Measurements from ENCODE around the gene KCTD15.

KCTD15 gene

GRCh38 chr19:33754361-33754760, 42.3 kb upstream of the KCTD15 start:
- Histone ChIP-seq H3K9me3 (ENCODE audit: insufficient read depth, low read depth, low read length) (no peaks in the 10 kb centered on the region), H3K9me2 (replicated peaks; ENCODE audit: low read depth, low read length) (no peaks in the 10 kb centered on the region), H3K79me2 (ENCODE audit: insufficient read depth, low read length) (no peaks in the 10 kb centered on the region), H2AFZ (ENCODE audit: low read length) (no peak overlapping the region), H3K4me3 (ENCODE audit: low read length, poor library complexity, severe bottlenecking) (no peak overlapping the region), H3K4me1 (ENCODE audit: insufficient read depth, low read length, poor library complexity, severe bottlenecking) (no peaks in the 10 kb centered on the region), H4K20me1 (ENCODE audit: insufficient read depth, low read length, poor library complexity, severe bottlenecking) (no peaks in the 10 kb centered on the region), H3K9ac (ENCODE audit: low read depth, low read length, poor library complexity, severe bottlenecking) (no peak overlapping the region), H3K36me3 (ENCODE audit: insufficient read depth, low read length) (no peaks in the 10 kb centered on the region), H3K4me2 (ENCODE audit: low read depth, low read length, poor library complexity, severe bottlenecking) (no peak overlapping the region), H3K27me3 (ENCODE audit: insufficient read depth, low read length, poor library complexity, severe bottlenecking) (no peaks in the 10 kb centered on the region), H3F3A (ENCODE audit: low read depth) (no peaks in the 10 kb centered on the region)
- TF ChIP-seq EZH2phosphoT487 (IDR thresholded peaks at IDR 0.05; ENCODE audit: borderline replicate concordance): no peak
- TF ChIP-seq, protein P1, sequence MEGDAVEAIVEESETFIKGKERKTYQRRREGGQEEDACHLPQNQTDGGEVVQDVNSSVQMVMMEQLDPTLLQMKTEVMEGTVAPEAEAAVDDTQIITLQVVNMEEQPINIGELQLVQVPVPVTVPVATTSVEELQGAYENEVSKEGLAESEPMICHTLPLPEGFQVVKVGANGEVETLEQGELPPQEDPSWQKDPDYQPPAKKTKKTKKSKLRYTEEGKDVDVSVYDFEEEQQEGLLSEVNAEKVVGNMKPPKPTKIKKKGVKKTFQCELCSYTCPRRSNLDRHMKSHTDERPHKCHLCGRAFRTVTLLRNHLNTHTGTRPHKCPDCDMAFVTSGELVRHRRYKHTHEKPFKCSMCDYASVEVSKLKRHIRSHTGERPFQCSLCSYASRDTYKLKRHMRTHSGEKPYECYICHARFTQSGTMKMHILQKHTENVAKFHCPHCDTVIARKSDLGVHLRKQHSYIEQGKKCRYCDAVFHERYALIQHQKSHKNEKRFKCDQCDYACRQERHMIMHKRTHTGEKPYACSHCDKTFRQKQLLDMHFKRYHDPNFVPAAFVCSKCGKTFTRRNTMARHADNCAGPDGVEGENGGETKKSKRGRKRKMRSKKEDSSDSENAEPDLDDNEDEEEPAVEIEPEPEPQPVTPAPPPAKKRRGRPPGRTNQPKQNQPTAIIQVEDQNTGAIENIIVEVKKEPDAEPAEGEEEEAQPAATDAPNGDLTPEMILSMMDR (conservative IDR thresholded peaks at IDR 0.05; ENCODE audit: low read length): no peak

DNA sequence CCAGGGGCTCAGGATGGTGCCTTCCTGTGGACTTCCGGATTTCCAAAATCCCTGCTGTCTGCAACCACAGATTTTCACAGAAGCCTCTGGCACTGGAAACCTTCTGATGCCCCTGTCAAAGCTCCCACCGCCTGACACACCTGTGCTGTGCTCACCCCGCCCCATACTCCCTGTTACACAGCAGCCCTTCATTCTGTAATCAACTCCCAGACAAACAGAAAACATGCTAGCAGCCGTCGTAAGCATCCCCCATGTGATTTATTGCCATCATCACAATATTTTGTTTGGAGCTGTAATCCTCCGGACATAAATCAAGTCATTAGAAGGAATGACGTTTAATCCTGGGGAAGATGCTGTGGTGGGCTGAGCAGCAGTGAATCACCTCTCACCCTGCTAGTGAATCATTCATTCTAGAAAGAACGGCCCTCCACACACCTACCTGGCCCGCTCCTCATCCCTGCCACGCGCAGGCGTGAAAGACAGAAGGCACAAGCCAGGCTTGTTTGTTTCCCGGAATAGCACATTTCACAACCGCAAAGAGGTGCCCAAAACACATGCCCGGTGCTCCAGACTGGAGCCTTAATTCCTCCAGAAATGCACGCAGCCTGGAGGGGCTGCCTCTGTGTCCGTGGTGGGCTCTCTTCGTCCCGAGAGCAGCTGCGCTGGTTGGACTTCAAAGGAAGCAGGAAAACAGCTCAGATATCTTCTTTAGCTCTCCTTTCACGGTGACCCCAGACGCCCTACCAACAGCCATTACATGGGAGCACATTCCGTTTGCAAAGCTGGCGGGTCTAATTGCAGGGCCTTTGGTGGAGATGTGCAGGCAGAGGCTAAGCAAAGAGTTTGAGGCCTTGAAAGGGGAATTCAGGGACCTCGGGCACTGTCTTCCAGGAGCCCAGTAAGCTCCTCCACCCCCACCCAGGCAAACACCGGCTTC, 41.3 kb upstream of the KCTD15 start:
- Histone ChIP-seq H2AFZ (ENCODE audit: low read length) (no peak overlapping the region), H3F3A (ENCODE audit: low read depth) (no peaks in the 10 kb centered on the region), H3K9me2 (replicated peaks; ENCODE audit: low read depth, low read length) (no peaks in the 10 kb centered on the region), H3K9me3 (ENCODE audit: insufficient read depth, low read depth, low read length) (no peaks in the 10 kb centered on the region), H3K79me2 (ENCODE audit: insufficient read depth, low read length) (no peaks in the 10 kb centered on the region), H3K9ac (ENCODE audit: low read depth, low read length, poor library complexity, severe bottlenecking) (no peak overlapping the region), H4K20me1 (ENCODE audit: insufficient read depth, low read length, poor library complexity, severe bottlenecking) (no peaks in the 10 kb centered on the region), H3K4me2 (ENCODE audit: low read depth, low read length, poor library complexity, severe bottlenecking) (no peak overlapping the region), H3K4me3 (ENCODE audit: low read length, poor library complexity, severe bottlenecking) (no peak overlapping the region), H3K4me1 (ENCODE audit: insufficient read depth, low read length, poor library complexity, severe bottlenecking) (no peaks in the 10 kb centered on the region), H3K36me3 (ENCODE audit: insufficient read depth, low read length) (no peaks in the 10 kb centered on the region), H3K27me3 (ENCODE audit: insufficient read depth, low read length, poor library complexity, severe bottlenecking) (no peaks in the 10 kb centered on the region)
- no peak for TF ChIP-seq EZH2phosphoT487 (IDR thresholded peaks at IDR 0.05; ENCODE audit: borderline replicate concordance)
- TF ChIP-seq, protein P1 (conservative IDR thresholded peaks at IDR 0.05; ENCODE audit: low read length): no peak

DNA sequence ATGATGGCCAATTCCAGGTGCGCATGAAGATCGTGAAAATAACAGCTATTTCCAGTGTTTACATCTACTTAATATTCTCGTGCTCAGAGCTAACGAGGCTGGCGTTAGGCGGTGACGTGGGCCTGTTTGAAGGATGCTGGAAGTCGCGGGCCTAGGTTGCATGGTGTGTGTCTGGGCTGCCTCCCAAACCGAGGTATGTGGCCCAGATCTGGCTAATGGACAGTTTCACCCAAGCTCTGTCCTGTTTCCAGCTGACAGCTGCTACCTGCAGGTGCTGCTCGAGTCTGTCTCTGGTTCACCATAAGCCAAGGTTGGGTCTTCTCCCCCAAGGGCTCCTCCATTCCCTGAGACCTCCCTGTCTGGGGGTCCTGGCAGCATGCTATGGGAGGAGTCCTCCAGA, 40.5 kb upstream of the KCTD15 start:
- no peaks in the 10 kb centered on the region for H3K36me3 ChIP-seq (ENCODE audit: insufficient read depth, low read length)
- no peak overlapping the region for H3K4me2 ChIP-seq (ENCODE audit: low read depth, low read length, poor library complexity, severe bottlenecking)
- no peaks in the 10 kb centered on the region for H4K20me1 ChIP-seq (ENCODE audit: insufficient read depth, low read length, poor library complexity, severe bottlenecking)
- H3K9me3 ChIP-seq (ENCODE audit: insufficient read depth, low read depth, low read length): no peaks in the 10 kb centered on the region
- no peak for TF ChIP-seq EZH2phosphoT487 (IDR thresholded peaks at IDR 0.05; ENCODE audit: borderline replicate concordance)
- TF ChIP-seq, protein P1 (conservative IDR thresholded peaks at IDR 0.05; ENCODE audit: low read length): no peak
- H3K9ac ChIP-seq (ENCODE audit: low read depth, low read length, poor library complexity, severe bottlenecking): no peak overlapping the region
- H3K79me2 ChIP-seq (ENCODE audit: insufficient read depth, low read length): no peaks in the 10 kb centered on the region
- no peaks in the 10 kb centered on the region for H3F3A ChIP-seq (ENCODE audit: low read depth)
- H3K4me3 ChIP-seq (ENCODE audit: low read length, poor library complexity, severe bottlenecking): no peak overlapping the region
- no peak overlapping the region for H2AFZ ChIP-seq (ENCODE audit: low read length)
- no peaks in the 10 kb centered on the region for H3K4me1 ChIP-seq (ENCODE audit: insufficient read depth, low read length, poor library complexity, severe bottlenecking)
- H3K27me3 ChIP-seq (ENCODE audit: insufficient read depth, low read length, poor library complexity, severe bottlenecking): no peaks in the 10 kb centered on the region
- H3K9me2 ChIP-seq (replicated peaks; ENCODE audit: low read depth, low read length): no peaks in the 10 kb centered on the region

All from Loucy (cell line).